Adrenal gland (tissue), 12 donors: Measurements from ENCODE around the gene PTPRD. TPM values are rescaled to one million over a fixed set of nuclear protein-coding genes. Genes with fewer than 3 reads are reported as not detected.

Experiments
- DNase-seq, 7 donors: peaks; one replicate each; pipeline ENCODE4 v3.0.0-alpha.2; 2019 to 2020
- H3K27ac ChIP-seq, 5 donors: fragments of 200-600 bp; sonication (generic) in 4 of 5; 1 replicate in 3 of 5; 2 replicates in 2 of 5; pipeline versions ENCODE4 v1.5.1 to v1.8.0; 2016 to 2020; ENCODE audit warnings: mild to moderate bottlenecking in 1 of 5
- H3K27me3 ChIP-seq: fragments of 200-600 bp; 2 replicates; pipeline ENCODE4 v1.8.0; 2021
- H3K36me3 ChIP-seq, 2 donors: fragments of 200-600 bp; replicated peaks in 1 of 2; 1 replicate in 1 of 2; 2 replicates in 1 of 2; pipeline versions ENCODE4 v1.5.1 to v1.8.0; 2018 to 2022
- H3K4me1 ChIP-seq, 2 donors: fragments of 200-600 bp; replicated peaks in 1 of 2; 1 replicate in 1 of 2; 2 replicates in 1 of 2; pipeline versions ENCODE4 v1.5.1 to v1.8.0; 2018 to 2021
- H3K4me3 ChIP-seq, 4 donors: fragments of 200-600 bp; sonication (generic) in 3 of 4; one replicate each; pipeline ENCODE4 v1.5.1; 2016 to 2018
- H3K9me3 ChIP-seq, 3 donors: fragments of 200-600 bp; sonication (generic) in 1 of 3; replicated peaks in 1 of 3; 1 replicate in 2 of 3; 2 replicates in 1 of 3; pipeline versions ENCODE4 v1.5.1 to v1.8.0; 2016 to 2021
- CTCF ChIP-seq, 6 experiments: fragments of 450-650 bp in 4 of 6; fragments of 200-600 bp in 2 of 6; sonication (generic) in 1 of 6; IDR thresholded peaks; 1 replicate in 5 of 6; 2 replicates in 1 of 6; pipeline versions ENCODE4 v1.5.1 to v1.8.0; 2016 to 2021; ENCODE audit warnings: antibody characterized with exemption in 6 of 6, mild to moderate bottlenecking in 2 of 6, moderate library complexity in 1 of 6
- POLR2A ChIP-seq, 2 donors: fragments of 450-650 bp; IDR thresholded peaks; one replicate each; pipeline ENCODE4 v1.6.1; 2017; ENCODE audit warnings: antibody characterized with exemption in 2 of 2, mild to moderate bottlenecking in 2 of 2, moderate library complexity in 1 of 2
- WGBS, 4 donors: extraction: QIAGEN DNeasy Blood & Tissue Kit in 2 of 4; methylation state at CpG; one replicate each; pipeline versions ENCODE4 v1.1.5 to v1.1.7; 2013 to 2017; 5-methylcytosine and 5-hydroxymethylcytosine counted together
- intact Hi-C, 2 donors: fragments of 100-400 bp; cut with DNase I; formaldehyde crosslinking; loops; one replicate each; pipeline versions ENCODE4 v1.14.1 to v1.15.0; 2022 to 2023
- polyA plus RNA-seq, 3 donors: library from polyadenylated mRNA; stranded (reverse); fragments of 200-250 nt in 2 of 3; fragments of 350-450 nt in 1 of 3; fragmentation: Illumina TruSeq in 1 of 3; extraction: RNeasy Lipid Tissue Mini Kit (QIAGEN cat#74804) in 1 of 3; gene quantifications; one replicate each; pipeline ENCODE4 v1.2.3, GENCODE V29; 2013 to 2014
- total RNA-seq, 9 donors: library from RNA; depleted of rRNA in 4 of 9; stranded (reverse); fragments of >200 nt in 4 of 9; fragments of 120-200 nt in 1 of 9; fragmentation: NEBNext Ultra II Directional in 1 of 9; extraction: Animal tissue kit (Norgen Biotek cat#: 25700) in 1 of 9; gene quantifications; one replicate each; pipeline versions ENCODE4 v1.1.0 to v1.2.4, GENCODE V29; 2013 to 2023
- donor health status: healthy with polysubstance abuse.
- donor health status: Bipolar disorder and iron deficiency.
- donor health status: DM: yes; HTN: yes; CAD: no.
- donor health status: DM: no; HTN: no; CAD: no.
- donor health status: DM: no; HTN: no; CAD: no.
- donor health status: DM: yes; HTN: yes; CAD: no.

The PTPRD gene
- total and polyA plus RNA-seq, 12 donors, result 0.61 to 71.2 (median 4.5) TPM

GRCh38 chr9:8809741-8810140 lies 1803.1 kb downstream of the PTPRD start:
- DNase-seq, result no peak
- intact Hi-C loops, result no loop called here
- H3K27ac ChIP-seq, result no peak overlapping the region
- H3K4me1 ChIP-seq, result no peaks in the 10 kb centered on the region
- 52 to 65% (median 59%) methylated on average over 3 of the region's 3 CpGs for WGBS, 4 donors
- no peak overlapping the region for H3K4me3 ChIP-seq
- TF ChIP-seq CTCF (IDR thresholded peaks at IDR 0.05) (no peak), POLR2A (IDR thresholded peaks at IDR 0.05) (no peak)
- H3K36me3 ChIP-seq, result no peaks in the 10 kb centered on the region
- H3K27me3 ChIP-seq, result no peaks in the 10 kb centered on the region
- no peaks in the 10 kb centered on the region for H3K9me3 ChIP-seq

GRCh38 chr9:8806150-8806549 lies 1806.7 kb downstream of the PTPRD start:
- WGBS, 4 donors, result 79 to 85% (median 83%) methylated on average over 2 of the region's 2 CpGs
- TF ChIP-seq POLR2A (IDR thresholded peaks at IDR 0.05) (no peak), CTCF (IDR thresholded peaks at IDR 0.05) (no peak)
- no peak for DNase-seq

GRCh38 chr9:8804613-8805012 lies 1808.2 kb downstream of the PTPRD start:
- DNase-seq, result no peak
- Histone ChIP-seq H3K36me3 (no peaks in the 10 kb centered on the region), H3K4me3 (no peak overlapping the region), H3K27ac (no peak overlapping the region), H3K4me1 (no peaks in the 10 kb centered on the region), H3K27me3 (no peaks in the 10 kb centered on the region), H3K9me3 (no peaks in the 10 kb centered on the region)
- 70 to 86% (median 73%) methylated on average over 3 of the region's 3 CpGs for whole genome bisulfite sequencing, 4 donors
- TF ChIP-seq CTCF (IDR thresholded peaks at IDR 0.05), result no peak
- TF ChIP-seq POLR2A (IDR thresholded peaks at IDR 0.05), result no peak
- intact Hi-C loops, result no loop called here

More at GRCh38 chr9:8806150-8806549, 1806.7 kb downstream of the PTPRD start:
- no peak overlapping the region for H3K4me3 ChIP-seq
- H3K9me3 ChIP-seq, result no peaks in the 10 kb centered on the region
- no peaks in the 10 kb centered on the region for H3K36me3 ChIP-seq
- H3K27ac ChIP-seq, result no peak overlapping the region
- H3K4me1 ChIP-seq, result no peaks in the 10 kb centered on the region
- intact Hi-C loops, result no loop called here
- H3K27me3 ChIP-seq, result no peaks in the 10 kb centered on the region

- no peak overlapping the region for H3K27ac ChIP-seq
- no peaks in the 10 kb centered on the region for H3K27me3 ChIP-seq
- intact Hi-C loops, result no loop called here
- no peaks in the 10 kb centered on the region for H3K9me3 ChIP-seq
- no peaks in the 10 kb centered on the region for H3K4me1 ChIP-seq
- H3K36me3 ChIP-seq, result no peaks in the 10 kb centered on the region
- no peak overlapping the region for H3K4me3 ChIP-seq
- DNase-seq, result no peak
- 81 to 91% (median 85%) methylated on average over 4 of the region's 4 CpGs for WGBS, 4 donors
- TF ChIP-seq CTCF (IDR thresholded peaks at IDR 0.05), result no peak
- TF ChIP-seq POLR2A (IDR thresholded peaks at IDR 0.05), result no peak
Observed at GRCh38 chr9:8802242-8802641, 1810.6 kb downstream of the PTPRD start.
